Right kidney (tissue), 1 donor: ENCODE results near the gene DUSP7.
A peak's percentile ranks its signal among the peaks of the same experiment; 100 is the strongest.

Experiments used
- DNase-seq: peaks from one replicate; pipeline ENCODE4 v3.0.0-alpha.2; 2016

The DUSP7 gene

GRCh38 chr3:52087731-52088130, 31.4 kb upstream of the DUSP7 start:
- no peak for DNase-seq

- DNase-seq: no peak
These were observed 30.7 kb upstream of the DUSP7 start for GRCh38 chr3:52086976-52087663.

DNA sequence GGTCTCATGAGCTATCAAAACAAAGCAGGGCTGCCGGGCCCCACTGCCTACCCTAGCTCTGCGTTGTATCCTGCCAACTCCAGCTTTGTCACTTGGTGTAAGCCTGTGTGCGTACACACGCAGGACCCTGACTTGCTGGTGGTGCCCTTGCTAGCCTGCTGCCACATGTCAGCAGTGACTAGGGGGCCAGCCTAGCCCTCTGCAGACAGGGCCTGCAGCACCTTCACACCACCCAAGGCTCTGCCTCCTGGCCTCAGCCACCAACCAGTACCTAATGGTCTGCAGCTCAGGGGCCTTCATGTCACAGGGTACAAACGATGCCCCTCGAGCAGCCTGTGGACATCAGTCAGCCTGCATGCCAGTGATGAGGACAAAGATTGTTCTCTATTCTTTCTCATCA, 30.1 kb upstream of the DUSP7 start:
- DNase-seq: no peak

- no peak for DNase-seq
These were observed 29.4 kb upstream of the DUSP7 start for GRCh38 chr3:52085681-52086282.

- DNase-seq: no peak
These were observed 28.7 kb upstream of the DUSP7 start for GRCh38 chr3:52084954-52085680.

DNA sequence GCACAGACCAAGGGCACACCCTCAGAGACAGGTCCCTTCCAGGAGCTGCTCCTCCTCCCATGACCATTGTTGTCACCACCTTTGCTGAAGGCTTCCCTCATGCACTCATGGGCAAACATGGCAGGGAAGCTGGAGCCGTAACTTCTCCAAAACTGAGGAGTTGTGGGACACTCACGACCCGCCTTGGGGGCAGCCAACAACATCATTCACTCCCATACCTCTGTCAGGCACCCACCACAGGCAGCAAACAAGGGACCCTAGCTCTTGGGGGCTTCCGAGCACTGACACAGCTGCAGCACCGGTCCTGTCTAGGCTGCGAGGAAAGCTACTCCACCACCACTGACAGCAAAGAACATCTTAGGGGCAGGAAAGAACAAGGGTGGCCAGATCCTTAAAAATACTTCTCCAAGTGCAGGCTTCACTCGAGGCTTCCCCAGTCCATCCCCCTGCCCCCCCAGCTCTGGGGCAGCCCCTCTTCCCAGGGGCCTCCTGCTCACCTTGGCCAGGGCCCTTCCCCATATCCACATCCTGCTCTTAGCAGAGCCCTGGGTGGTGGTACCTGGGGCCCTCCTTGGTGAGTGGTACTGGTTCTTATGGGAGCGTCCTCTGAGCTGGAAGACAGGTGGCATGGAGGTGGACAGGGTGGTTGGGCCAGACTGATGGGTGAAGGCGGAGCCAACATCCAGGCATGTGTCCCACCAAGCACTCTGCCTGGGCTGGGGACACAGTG, 28.0 kb upstream of the DUSP7 start:
- no peak for DNase-seq

- no peak for DNase-seq
These were observed 27.3 kb upstream of the DUSP7 start for GRCh38 chr3:52083556-52084087.

- DNase-seq: no peak
These were observed 26.6 kb upstream of the DUSP7 start for GRCh38 chr3:52082951-52083350.

DNA sequence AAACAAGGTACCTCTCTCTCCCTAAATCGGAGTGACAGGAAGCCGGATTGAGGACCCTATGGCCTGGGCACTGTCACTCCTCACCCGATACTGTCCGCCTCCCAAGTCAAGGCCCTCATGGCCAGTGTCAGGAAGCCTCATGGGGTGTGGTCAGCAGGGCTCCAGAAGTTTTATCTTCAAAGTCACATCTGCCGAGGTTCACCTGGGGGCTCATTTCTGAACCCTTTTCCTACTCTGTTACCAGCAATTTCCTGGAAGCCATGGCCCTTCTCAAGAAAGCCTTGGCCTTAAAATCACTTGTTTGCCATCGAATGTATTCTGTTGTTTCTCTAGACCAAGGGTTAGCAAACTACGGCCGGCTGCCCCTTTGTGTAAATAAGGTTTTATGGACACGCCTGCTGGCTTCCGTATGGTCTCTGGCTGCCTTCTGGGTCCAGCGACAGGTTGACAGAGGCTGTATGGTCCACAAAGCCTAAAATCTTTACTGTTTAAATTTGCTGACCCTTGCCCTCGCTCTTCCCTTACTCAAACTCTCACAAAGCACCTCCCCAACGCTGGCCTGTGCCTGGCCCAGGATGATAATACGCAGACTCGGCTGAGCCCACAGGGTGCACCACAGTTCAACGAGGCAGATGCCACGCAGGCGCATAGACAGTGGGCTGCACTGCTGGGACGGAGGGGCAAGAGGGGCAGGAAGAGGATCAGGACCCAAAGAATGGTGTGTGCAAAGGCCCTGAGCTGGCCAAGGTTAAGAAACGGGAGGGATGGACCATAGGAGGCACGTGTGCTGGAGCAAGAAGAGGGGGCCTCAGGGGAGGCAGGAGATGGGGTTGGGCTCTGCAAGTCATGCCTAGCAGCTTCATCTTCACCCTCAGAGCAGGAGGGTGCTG, 24.7 kb upstream of the DUSP7 start:
- DNase-seq: no peak

DNA sequence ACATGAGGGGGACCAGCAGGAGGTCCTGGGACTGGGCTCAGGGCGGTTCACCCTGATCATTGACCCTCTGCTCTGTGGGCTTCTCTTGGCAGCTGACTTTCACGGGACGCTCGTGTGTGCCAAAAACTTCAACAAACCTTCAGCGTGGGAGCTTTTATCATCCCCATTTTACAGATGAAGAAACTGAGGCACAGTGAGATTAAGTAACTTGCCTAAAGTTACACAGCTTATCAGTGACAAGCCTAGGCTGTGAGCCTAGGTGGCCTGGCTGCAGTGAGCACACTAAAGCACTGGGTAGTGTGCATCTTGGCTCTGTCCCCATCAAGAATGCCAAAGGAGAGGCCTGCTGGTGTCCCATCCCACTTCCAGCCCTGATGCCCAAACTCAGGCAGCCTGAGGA, 23.6 kb upstream of the DUSP7 start:
- no peak for DNase-seq

GRCh38 chr3:52078781-52079560, 22.6 kb upstream of the DUSP7 start:
- DNase-seq: no peak

GRCh38 chr3:52077925-52078324, 21.6 kb upstream of the DUSP7 start:
- no peak for DNase-seq

DNA sequence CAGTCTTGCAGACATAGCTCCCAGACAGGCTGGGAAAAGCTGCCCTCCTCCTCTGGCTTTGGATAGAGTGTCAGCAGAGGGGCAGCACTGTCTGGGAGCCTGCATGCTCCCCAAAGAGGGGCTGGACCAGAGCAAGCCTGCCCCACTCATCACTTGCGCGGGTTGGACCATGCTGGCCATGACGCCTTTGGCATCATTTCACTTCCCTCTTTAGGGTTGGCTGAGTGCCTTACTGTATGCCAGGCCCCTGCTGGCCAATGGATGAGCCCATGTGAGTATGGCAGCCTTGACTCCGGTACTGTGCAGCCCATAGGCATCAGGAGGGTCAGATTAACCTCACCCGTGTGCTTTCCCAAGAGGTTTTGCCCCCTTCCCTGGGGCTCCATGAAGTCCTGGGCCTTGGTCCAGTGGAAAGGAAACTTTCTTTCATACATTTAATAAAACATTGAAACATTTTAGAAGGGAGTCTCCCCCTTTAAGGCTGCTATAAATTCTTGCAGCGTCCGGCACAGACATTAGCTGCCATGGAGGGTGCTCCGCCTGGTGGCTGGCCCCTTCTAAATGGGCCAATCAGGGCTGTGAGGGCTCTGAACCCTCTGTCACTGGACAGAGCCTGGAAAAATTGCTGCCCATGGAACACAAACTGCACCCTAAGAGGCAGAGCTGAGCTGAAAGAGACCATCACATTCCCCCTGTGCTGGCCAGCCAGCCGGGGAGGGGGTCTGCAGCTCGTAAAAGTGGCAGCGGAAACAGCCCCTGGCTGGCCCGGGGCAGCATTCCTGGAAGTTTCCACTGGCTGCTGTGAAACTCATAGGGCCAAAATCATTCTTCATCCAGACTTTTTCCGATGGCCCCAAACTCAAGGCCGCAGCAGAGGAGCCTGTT, 20.8 kb upstream of the DUSP7 start:
- DNase-seq: peak; percentile 52

- no peak for DNase-seq
These were observed 17.1 kb upstream of the DUSP7 start for GRCh38 chr3:52073490-52073889.

DNA sequence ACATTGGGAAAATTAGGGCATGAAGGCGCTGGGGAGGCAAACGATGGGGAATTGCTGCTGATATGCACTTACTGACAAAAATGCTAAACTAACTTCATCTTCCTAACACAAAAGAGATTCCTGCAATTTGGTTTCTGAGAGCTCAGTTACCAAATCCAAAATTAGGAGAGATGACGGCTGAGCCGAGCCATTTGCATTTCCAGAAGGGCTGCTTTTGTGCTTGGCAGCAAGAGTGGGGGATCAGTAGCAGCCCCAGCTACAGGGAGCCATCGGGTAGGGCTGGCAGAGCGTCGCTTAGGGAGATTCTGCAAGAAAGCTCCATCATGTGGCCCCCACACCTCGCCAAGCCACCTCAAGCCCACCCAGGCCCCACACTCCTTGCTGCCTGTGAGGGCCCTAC, 16.1 kb upstream of the DUSP7 start:
- no peak for DNase-seq

DNA sequence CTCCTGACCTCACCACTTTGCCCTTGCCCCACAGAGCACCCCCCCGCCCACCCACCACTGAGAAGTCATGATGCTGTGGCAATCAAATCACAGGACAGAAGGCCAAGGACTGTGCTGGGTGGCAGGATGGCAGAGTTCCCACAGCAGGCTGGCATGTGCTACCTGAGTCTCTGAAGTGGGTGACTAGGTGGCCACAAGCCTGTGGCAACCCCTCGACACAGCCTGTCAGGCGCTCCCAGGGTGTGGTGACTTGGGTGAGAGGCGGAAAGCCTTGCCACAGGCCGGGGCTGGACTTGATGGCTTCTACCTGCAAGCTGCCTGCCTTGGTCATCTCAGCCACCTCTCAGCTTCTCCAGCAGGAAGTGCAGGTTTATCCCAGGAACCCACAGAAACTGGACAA, 15.6 kb upstream of the DUSP7 start:
- DNase-seq: no peak

- no peak for DNase-seq
These were observed 14.6 kb upstream of the DUSP7 start for GRCh38 chr3:52070724-52071621.

DNA sequence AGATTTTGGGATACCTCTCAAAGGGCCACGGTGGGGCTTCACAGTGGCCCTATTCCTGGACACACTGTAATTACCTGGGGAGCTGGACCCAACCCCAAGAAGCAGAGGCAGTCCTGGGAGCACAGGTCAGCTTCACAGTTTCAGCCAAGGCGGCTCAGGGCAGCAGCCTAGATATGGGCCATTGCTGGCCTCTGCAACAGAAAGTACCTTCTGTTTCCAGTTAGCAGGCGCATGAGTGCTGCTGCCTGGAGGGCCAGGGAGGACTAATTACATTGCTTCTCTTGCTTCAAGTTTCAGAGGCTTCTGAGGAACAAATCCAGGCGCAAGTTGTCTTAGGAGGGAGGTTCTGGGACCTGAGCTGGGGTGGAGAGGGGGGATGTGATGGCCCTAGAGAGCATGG, 13.5 kb upstream of the DUSP7 start:
- no peak for DNase-seq

DNA sequence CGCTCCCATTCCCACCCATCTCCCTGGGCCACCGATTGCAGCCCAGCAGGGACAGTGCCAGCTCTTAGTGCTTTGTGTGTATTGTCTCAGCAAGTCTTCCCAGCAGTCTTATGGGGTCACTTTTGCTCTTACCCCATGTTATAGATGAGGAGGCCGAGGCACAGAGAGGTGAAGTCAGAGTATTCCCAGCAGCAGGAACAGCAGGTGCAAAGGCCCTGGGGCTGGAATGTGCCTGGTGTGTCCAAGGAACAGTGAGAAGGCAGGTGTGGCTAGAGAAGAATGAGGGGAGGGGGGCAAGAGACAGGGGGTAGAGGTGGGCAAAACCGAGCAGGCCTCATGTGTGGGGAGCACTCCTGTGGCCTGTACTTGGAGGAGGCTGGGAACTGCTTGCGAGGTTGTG, 12.8 kb upstream of the DUSP7 start:
- DNase-seq: no peak
